Measurements from ENCODE around the gene DNAJC5.
"Not testable (repeated sequence)": the region's sequence is repeated elsewhere in the genome, so short reads cannot be mapped to it uniquely, and the experiment has no call there.

DNAJC5 gene, protein sequence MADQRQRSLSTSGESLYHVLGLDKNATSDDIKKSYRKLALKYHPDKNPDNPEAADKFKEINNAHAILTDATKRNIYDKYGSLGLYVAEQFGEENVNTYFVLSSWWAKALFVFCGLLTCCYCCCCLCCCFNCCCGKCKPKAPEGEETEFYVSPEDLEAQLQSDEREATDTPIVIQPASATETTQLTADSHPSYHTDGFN

DNA sequence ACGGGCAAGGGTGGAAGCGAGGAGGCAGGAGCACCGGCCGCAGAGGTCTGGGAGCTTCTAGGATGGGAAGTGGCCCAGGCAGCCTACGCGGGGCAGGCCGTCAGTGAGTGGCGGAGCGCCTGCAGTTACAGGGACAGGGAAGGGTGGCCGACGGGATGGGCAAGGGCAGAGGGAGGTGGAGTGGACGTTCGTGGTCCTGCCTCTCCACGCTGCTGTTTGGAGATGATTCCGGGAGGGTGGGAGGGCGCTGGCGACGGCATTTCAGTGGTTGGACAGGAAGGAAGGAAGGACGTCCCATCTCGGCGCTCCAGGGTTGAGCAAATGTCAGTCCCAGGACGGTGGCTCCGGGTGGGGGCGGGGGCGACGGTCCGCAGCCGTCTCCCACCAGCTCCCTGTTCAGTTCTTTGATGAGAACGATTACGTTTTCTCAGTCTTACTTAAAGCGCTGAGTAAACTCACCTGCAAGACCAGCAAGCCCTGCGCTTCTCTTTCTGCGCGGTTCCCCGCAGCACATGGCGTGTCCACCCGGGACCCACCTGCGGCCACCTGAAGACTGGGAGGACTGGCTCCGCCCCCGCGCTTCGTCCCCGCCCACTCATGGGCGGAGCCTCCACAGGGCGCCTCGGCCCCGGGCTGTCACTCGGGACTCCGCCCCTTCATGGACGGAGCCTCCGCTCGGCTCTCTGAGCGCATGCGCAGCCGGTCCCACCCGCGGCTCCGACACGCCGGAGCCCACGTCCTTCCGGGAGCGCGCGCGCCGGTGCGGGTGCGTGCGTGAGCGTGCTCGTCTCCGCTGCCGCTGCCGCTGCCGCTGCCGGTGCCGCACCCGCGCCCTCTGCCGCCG is at the start of gene DNAJC5:
Gene DNAJC5 (plus strand): TSS at position 769 of the 844 bp plus-strand sequence. CDS start 33,220 bp downstream, outside the sequence.
- peak; percentile 87 to 97 for DNase-seq (ENCODE audit: low read depth in 2 of 2)

DNA sequence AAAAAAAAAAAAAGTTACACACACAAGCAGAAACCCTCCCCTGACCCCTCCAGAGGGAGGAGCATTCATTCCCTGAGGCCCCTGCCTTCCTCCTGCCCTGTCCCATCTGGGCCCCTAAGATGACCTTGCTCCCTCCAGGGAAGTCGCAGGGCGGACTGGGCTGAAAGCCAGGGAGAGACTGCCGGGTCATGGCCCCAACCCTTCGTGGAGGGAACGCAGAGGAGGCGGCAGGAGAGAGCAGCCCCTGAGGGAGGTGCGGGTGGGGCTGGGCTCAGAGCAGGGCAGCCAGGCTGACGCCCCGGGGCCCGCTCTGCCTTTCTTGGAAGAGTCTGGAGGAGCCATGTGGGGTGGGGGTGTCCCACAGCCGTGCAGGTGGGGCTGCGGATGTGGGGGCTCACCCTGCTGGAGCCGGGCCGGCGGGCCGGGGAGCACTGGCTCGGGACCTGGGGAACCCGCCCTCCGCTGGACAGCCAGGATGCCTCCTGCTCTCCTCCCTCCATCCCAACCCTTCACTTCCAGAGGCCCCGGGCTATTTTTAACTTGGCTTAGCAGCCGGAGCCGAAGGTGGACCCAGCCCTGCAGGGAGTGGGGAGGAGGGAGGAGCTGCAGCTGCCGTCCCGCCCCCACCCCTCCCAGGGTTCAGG is 48.7 kb upstream of the DNAJC5 start:
- DNase-seq (ENCODE audit: low read depth in 2 of 2), result no peak

DNA sequence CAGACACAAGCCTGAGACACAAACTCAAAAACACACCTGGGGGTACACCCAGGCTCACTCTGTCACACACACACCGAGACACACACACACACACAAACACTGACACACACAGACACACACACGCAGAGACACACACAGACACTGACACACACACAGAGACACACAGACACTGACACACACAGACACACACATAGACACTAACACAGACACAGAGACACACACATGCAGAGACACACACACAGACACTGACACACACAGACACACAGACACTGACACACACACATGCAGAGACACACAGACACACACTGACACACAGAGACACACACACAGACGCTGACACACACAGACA is 48.1 kb upstream of the DNAJC5 start:
- DNase-seq (ENCODE audit: low read depth in 2 of 2), result no peak

DNA sequence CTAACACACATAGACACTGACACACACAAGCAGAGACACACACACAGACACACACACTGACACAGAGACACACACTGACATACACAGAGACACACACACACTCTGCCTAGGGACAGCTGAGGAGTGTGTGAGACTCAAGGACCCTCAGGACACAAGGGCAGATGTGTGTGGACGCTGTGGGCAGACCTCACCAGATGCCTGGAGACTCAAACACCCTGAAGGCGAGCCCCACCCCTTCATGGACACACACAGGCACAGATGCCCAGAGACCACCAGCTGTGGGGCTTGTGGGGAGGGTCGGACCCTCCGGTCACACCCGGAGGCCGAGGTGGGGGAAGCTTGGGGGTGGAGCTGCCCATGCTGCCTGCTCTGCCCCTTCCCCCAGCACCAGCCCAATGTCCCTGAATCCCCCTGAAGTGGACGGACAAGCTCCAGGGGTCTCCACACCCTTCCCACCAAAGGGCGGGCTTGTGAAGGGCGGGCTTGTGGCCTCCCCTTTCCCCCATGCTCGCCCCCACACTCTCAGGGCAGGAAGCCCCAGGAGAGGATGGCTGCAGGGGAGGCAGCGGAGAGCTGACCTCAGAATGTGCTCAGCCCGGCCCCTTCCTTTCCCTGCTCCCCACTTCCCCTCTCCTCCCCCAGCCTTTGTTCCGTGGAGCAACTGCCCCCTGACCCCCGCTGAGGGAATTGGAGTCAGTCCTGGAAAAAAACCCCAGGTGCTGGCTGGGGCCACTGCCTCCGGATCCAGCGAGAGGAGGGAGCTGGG is 47.5 kb upstream of the DNAJC5 start:
- DNase-seq (ENCODE audit: low read depth in 2 of 2), result no peak

DNA sequence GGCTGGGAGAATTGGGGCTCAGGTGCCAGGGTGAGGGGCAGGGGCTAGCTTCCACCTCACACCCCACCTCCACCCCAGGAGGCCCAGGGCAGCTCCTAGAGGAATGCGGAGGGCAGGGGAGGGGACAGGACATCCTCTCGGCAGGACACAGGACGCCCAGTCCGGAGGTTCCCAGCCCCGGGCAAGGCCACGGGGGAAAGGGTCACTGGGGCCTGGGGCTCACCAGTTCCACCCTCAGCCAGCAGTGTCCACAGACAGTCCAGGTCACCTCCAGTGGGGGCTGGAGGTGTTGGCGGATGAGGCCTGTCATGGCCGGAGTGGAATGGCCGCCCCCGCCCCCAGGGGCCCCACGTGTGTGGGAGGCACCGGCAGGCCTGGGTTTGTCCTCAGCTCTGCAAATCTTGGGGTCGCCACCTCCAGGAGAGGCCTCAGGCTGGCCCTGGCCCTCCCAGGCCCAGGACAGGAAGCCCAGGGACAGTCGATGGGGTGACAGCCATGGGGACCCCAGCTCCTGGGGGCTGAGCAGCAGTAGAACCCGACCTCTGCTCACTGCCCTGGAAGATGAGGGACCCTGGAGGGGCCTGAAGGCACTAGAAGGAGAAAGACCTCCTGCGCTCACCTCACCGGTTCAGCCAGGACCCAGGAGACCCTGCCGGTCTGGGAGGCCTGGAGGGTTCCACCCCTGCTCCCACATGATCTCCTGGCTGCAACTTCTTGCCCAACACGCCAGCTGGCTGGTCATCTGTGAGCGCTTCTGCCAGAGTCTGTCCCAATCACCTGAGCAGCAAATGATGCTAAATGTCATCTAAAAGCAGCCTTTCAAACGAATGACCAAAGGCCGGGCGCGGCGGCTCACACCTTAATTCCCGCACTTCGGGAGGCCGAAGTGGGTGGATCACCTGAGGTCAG is 46.7 kb upstream of the DNAJC5 start:
- DNase-seq (ENCODE audit: low read depth in 2 of 2), result no peak

DNA sequence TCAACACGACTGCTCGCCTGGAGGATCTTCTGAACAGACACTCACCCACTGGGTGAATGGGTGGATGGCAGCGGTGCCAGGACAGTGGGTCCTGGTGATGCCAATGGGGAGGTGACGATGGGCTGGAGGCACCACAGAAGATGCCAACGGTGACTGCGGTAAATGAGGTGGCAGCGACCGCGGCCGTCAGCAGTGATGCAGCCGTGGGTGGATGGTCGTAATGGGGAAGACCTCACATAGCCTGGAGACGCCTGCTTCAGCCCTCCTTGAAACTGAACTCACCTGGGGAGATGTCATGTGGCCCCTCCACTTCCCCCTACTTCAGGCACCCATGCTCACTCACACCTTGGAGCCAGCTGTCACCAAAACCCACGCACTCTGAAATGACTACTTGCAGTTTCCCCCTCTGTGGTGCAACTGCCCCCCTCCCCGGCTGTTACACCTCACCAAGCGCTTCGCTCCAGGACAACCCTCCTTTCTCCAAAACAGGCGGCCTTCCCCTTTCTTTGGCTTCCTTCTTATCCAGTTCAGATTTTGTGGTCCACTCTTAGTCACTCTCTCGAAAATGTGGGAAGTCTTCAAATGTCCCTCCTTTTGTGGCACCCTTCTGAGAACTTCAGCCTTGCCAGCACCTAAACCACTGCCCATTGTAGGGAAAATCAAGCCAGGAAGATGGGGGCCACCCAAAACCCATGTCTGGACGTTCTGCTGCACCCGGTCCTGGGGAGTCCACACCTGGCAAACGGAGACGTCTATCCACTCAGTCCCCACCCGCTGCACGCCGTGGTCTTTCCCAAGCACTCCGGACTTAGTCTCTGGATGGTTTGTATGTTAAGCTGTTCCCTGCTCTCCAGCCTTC is 44.0 kb upstream of the DNAJC5 start:
- DNase-seq (ENCODE audit: low read depth in 2 of 2), result no peak

DNA sequence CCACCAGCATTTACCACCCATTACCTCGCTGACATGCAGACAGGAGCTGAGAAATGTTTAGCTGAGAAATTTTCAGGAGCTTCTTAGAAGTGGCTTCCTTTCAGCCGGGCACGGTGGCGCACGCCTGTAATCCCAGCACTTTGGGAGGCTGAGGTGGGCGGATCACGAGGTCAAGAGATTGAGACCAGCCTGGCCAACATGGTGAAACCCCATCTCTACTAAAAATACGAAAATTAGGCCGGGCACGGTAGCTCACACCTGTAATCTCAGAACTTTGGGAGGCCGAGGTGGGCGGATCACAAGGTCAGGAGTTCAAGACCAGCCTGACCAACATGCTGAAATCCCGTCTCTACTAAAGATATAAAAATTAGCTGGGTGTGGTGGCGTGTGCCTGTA is 43.4 kb upstream of the DNAJC5 start:
- DNase-seq (ENCODE audit: low read depth in 2 of 2), result not testable (repeated sequence)

DNA sequence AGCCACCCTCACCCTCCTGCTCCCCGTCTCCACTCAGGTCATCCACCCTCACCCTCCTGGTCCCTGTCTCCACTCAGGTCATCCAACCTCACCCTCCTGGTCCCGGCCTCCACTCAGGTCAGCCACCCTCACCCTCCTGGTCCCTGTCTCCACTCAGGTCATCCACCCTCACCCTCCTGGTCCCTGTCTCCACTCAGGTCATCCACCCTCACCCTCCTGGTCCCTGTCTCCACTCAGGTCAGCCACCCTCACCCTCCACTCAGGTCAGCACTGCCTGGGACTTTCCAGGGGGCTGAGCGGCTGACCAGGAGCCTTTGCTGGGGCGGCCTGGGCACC is 41.2 kb upstream of the DNAJC5 start:
- not testable (repeated sequence) for DNase-seq (ENCODE audit: low read depth in 2 of 2)

DNA sequence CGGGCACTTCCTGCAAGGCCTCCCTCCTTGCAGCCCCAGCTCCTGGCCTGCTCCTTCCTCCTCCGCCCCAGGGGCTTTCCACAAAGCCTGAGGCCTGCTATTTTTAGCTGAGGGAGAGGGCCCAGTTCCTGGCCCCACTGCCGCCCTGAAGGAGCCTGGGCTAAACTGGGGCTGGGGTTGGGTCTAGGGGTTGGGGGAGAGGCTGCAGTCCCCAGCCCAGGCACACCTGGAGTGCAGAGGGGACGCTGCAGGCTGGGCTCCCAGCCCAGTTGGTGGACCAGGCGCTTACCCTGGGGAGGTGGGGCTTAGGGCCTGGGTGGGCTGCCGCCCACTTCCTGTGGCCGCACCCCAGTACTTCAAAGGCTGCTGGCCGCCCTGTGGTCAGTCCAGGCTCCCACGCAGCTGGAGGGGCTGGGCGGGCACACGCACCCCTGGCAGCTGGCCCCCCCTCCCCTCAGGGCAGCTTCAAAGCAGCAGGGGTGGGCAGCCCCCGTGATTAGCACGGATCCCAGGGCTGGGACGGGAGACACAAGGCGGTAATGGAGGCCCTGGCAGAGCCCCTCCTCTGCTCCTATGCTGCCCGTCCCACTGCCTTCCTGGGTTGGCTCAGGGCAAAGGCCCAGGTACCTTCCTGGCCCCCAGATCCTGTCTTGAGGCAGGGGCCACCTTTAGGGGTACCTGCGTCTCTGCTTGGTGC is 40.7 kb upstream of the DNAJC5 start:
- DNase-seq (ENCODE audit: low read depth in 2 of 2), result no peak

DNA sequence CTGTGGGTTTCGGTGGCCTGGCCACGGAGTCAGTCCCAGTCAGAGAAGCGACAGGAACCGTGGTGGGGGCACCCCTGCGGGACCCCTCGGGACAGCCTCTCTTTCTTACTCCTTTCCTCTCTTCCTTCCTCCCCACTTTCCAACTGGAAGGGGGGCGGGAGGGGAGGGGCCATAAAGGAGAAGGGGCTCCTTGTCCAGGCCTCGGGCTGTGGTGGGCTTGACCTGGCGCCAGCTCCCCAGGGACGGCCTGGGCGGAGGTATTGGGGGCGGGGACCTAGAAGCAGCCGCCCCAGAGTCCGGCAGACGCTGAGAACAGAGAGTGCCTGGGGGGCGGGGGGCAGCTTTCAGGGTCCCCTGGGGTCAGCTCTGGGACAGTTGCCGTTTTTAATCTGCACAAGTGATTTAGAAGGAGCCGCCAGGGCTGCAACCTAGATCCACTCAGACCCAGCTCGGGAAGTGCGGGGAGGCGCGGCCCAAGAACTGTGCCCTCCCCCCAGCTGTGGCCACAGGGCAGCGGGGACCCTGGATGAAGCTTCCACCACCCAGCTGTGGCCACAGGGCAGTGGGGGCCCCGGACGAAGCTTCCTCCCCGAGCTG is 40.1 kb upstream of the DNAJC5 start:
- no peak for DNase-seq (ENCODE audit: low read depth in 2 of 2)

DNA sequence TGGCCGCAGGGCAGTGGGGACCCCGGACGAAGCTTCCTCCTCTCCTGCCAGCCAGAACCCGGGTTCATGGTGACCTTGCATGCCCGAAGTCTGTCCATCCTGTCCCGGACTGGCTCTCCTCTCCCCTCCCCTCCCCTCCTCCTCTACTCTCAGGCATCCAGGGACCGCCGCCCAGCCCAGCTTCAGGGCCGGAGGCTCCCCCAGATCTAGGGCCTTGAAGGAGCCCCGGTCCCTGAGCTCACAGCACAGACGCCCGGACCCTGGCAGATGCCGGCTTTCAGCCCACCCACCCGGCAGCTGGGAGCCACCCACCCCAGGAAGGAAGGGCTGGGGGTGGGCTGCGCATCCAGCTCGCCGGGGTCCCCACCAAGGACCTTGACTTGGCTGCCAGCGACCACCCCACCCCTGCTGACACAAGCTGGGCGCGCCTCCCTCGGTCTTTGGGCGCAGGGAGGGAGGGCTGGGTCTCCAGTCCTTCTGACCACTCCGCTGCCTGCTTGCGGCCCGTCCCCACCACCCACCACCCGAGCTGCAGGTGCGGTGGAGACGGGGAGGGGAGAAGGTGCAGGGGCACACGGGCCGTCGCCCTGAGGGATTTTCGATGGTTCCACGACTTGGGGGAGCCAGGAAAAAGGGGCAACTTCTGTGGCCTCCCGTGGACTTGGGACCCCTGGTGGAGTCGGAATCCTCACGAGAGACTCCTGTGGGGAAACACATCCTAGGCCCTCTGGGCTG is 39.4 kb upstream of the DNAJC5 start:
- no peak for DNase-seq (ENCODE audit: low read depth in 2 of 2)

DNA sequence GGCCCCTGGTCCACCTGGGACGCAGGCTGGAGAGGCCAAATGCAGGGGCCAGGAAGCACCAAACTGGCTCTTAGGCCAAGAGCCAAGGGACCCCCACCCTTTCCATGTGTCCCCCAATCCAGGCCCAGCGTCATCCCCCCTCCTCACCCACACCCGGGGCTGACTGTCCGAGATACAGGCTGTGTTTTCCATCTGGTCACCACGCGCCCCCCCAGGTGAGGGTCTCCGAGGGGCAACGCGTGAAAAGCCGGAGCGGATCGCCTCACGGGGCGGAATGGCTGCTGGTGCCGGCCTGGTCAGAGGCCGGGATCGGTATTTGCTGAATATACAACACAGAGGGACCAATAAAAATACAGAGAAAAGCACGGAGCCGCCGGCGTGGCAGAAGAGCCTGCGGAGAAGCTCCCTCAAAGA is 38.8 kb upstream of the DNAJC5 start:
- DNase-seq (ENCODE audit: low read depth in 2 of 2), result no peak

DNA sequence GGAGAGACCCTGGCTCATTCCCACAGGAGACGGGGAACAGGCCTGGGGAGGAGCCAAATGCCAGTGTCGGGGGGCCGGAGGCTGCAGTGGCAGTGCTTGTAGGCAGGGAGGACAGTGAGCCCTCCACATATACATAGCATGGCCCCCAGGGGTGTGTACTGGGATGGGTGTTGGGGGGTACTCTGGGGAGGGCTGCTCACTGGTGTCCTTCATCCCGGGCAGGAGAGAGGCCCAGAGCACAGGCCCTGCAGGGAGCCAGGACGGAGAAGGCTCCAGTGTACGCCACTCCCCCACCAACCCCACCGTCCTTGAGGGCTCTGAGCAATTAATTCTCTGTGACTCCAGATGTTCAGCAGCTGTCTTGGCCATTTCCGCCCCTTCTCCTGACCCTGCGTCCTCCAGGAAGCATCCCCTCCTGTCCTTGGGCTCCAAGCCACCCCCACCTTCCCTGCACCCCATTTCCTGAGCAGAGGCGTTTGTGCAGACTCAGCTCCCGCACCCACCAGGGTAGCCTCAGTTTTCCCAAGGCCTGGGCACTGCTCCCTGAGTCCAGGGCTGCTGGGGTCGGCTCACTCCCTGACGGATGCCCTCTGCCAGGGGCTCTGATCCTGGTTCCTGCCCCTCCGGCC is 37.0 kb upstream of the DNAJC5 start:
- DNase-seq (ENCODE audit: low read depth in 2 of 2), result no peak

DNA sequence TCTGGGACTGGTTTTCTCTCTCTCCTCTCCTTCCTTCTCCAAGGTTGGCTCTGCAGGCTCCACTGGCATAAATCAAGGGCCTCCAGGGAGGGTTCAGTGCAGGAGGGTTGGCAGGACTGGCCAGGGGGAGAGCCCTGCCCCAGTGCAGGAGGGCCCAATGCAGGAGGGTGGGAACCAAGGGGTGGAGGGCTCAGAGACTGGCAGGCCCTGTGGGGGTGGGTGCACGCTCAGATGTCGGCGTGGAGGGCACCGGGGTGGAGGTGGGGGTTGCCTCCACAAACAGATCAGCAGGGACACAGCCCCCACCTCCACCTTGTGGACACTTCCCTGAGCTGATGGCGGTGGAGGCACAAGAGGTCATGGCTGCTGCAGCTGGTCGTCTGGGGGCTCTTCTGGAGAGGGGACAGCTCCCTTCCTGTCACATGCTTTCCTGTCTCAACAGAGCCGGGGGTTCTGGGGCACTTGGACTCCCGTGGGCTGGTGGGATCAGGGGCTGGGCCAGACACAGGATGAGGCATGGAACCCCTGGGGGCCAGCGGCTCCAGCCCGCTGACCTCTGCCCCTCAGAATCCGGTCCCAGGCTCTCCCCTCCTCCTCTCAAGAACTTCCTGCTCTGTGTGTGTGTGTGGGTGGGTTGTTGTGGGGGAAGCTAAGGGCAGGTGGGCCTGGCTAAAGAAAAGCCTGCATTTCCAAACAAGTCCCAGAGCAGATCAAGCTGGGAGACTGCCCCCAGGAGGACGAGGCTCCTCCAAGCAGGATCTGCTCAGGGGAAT is 36.3 kb upstream of the DNAJC5 start:
- DNase-seq (ENCODE audit: low read depth in 2 of 2), result no peak

DNA sequence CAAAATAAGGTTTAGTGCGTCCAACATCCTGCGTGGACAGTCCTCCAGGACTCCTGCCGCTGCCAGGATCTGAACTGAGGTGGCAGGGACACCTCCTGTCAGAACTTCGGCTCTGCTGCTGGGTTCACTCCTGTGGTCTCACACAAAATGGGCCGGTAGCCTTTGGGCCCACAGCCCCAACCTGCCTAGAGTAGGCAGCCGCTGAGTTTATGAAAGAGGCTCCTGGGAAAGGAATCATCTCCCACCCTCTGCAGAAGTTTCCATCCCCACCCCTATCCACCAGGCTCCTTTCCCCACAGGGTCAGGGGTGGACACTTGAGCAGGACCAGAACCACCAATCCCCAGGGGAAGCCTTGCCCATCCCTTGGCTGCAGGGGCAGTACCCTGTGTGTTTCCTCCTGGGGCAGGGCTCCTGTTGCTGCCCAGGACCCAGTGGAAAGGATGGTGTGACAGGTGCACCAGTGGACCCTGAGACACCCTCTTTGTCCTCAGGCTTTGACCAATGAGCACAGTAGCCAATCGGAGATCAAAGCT is 35.7 kb upstream of the DNAJC5 start:
- no peak for DNase-seq (ENCODE audit: low read depth in 2 of 2)

DNA sequence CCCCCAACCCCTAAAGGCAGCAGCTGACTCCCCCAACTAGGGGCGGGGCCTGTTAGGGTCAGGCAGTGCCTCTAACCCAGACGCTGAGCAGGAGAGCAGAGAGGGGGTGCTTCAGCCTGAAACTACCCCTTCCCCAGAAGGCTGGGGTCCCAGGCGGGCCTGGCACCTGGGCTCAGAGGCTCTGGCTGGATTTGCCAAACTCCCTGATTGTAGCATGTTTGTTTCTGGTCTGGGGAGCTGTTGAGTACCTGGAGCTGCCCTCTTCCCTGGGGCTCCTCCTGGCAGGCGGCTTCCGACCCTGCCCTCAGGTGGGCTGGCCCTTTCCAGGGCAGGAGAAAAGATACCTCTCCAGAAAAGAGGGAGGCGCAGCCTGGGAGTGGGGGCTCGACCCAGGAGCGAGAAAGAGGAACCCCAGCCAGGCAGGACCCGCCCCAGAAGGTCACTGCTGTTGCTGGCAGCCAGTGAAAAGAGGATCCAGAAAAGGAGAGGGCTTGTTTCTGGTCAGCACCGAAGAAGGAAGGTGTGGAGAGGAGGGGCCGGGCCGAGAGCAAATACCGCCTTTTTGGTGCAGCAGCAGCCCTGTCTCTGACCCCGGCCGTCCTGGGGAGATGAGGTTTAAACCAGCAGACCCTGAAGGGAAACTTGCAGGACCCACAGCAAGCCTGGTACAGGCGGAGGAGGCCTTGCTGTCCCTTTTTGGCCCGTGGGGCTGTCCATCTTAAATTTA is 34.4 kb upstream of the DNAJC5 start:
- DNase-seq (ENCODE audit: low read depth in 2 of 2), result no peak

All from stimulated activated CD4-positive, alpha-beta T cell treated with anti-CD3 and anti-CD28 coated beads, Interleukin-1b, Interleukin-23, amount 100 ng/mL, for 1 hour (primary cell).